ENCODE measurements around the gene TENM4.

TENM4 gene

DNA sequence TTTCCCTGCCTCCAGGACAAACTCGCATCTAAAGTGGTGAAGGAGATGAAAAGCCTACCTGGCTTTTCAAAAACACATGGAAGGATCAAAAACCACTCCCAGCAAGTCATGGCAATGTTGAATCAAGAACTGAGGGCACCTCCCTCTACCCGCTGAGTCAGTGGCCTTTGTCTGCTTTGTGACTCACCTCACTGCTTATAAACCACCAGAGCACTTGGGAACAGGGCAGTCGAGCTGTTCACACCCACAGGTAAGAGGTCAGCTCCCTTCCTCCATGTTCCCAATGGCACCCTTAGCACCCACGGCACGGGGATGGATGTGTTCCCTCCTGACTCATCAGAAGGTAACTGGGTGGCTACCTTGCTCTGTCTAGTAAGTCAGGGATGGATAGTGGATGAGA lies 21.7 kb downstream of the TENM4 start:
- Histone ChIP-seq H3K27me3 (replicated peaks) (no peaks in the 10 kb centered on the region), H3K36me3 (replicated peaks) (no peaks in the 10 kb centered on the region), H3K4me3 (ENCODE audit: low read depth, low read length) (no peak overlapping the region), H3K27ac (no peak overlapping the region)
- in situ Hi-C loops (cut with HindIII; ENCODE audit: low pct_ligation_motif_present, low sequenced_read_pairs) = no loop called here
- peak; percentile 56 for DNase-seq
- TF ChIP-seq, protein P1, sequence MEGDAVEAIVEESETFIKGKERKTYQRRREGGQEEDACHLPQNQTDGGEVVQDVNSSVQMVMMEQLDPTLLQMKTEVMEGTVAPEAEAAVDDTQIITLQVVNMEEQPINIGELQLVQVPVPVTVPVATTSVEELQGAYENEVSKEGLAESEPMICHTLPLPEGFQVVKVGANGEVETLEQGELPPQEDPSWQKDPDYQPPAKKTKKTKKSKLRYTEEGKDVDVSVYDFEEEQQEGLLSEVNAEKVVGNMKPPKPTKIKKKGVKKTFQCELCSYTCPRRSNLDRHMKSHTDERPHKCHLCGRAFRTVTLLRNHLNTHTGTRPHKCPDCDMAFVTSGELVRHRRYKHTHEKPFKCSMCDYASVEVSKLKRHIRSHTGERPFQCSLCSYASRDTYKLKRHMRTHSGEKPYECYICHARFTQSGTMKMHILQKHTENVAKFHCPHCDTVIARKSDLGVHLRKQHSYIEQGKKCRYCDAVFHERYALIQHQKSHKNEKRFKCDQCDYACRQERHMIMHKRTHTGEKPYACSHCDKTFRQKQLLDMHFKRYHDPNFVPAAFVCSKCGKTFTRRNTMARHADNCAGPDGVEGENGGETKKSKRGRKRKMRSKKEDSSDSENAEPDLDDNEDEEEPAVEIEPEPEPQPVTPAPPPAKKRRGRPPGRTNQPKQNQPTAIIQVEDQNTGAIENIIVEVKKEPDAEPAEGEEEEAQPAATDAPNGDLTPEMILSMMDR (IDR thresholded peaks at IDR 0.05; ENCODE audit: low read depth, low read length, missing control alignments) = no peak

DNA sequence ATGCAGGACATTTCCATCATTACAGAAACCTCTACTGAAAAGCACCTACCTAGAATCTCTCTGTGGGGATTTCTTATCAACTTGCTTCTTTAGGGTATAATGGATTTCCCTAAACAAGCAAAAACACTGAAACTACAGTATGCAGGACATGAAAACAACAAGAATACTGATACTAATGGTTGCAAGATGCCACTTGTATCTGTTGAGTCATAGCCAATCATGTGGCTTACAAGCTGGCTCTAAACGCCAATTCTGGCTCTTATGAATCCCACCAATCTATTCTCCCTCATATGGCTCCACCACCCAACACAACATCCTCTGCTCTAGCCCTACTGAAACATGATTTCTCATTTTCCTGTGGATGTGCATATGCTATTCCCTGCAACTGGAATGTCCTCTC lies 22.6 kb downstream of the TENM4 start:
- no peak overlapping the region for H3K27ac ChIP-seq
- DNase-seq = no peak
- in situ Hi-C loops (cut with HindIII; ENCODE audit: low pct_ligation_motif_present, low sequenced_read_pairs) = no loop called here

DNA sequence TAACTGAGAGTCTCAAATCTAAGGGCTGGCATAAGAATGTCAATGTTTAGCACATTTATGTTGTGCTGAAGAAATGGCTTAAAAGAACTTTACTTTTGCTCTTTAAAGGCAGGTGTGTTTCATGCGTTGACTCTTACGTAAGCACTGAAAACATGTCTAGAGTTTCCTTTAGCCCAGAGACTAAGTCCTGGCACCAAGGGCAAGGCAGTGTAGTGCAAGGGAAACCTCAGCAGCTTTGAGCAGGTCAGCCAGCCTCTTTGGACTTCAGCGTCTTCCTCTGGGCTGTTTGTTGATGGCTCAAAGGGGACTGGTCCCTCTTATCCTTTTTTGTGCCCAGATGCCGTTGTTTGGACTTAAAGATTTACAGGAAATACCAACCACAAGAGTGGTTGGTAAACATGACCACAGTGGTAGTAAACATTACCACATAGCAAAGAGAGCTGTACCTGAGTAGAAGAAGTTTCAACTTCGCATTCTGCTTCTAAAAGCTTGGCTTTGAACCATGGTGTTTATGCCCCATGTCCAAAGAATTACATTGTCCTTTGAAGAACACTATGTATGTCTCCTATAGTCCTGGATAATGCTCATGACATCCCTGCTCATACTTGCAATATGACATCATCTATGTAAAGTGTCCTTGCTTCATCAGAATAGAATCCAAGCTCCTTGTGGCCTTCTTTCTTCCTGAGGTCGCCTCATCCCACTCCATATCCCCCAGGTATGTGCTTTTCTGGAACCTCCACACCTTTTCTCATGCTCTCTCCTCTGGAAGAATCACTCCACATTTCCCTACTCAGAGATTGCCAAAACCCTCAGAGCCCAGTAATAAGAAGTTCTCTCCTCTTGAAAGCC lies 23.5 kb downstream of the TENM4 start:
- Histone ChIP-seq H3K27ac (no peak overlapping the region), H3K36me3 (replicated peaks) (no peaks in the 10 kb centered on the region), H3K27me3 (replicated peaks) (no peaks in the 10 kb centered on the region), H3K4me3 (ENCODE audit: low read depth, low read length) (no peak overlapping the region)
- TF ChIP-seq, protein P1 (IDR thresholded peaks at IDR 0.05; ENCODE audit: low read depth, low read length, missing control alignments) = no peak
- DNase-seq = no peak
- in situ Hi-C loops (cut with HindIII; ENCODE audit: low pct_ligation_motif_present, low sequenced_read_pairs) = no loop called here

More for the DNA sequence above, 22.6 kb downstream of the TENM4 start:
- TF ChIP-seq, protein P1 (IDR thresholded peaks at IDR 0.05; ENCODE audit: low read depth, low read length, missing control alignments) = no peak
- H3K27me3 ChIP-seq (replicated peaks) = no peaks in the 10 kb centered on the region
- no peaks in the 10 kb centered on the region for H3K36me3 ChIP-seq (replicated peaks)
- no peak overlapping the region for H3K4me3 ChIP-seq (ENCODE audit: low read depth, low read length)

DNA sequence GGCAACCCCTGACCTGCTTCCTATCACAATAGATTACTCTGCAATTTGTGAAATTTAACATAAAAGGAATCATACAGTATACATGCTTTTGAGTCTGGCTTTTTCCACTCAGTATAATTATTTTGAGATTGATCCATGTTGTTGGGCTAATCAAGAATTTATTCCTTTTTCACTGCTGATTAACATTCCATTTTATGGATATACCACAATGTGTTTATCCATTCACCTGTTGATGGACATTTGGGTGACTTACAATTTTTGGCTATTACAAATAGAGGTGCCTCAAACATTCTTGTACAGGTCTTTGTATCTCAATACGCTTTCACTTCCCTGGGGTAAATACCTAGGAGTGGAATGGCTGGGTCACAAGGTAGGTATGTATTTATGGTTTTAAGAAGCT lies 24.9 kb downstream of the TENM4 start:
- H3K36me3 ChIP-seq (replicated peaks) = no peaks in the 10 kb centered on the region
- in situ Hi-C loops (cut with HindIII; ENCODE audit: low pct_ligation_motif_present, low sequenced_read_pairs) = no loop called here
- H3K27me3 ChIP-seq (replicated peaks) = no peaks in the 10 kb centered on the region
- TF ChIP-seq, protein P1 (IDR thresholded peaks at IDR 0.05; ENCODE audit: low read depth, low read length, missing control alignments) = no peak
- H3K27ac ChIP-seq = no peak overlapping the region
- no peak for DNase-seq
- H3K4me3 ChIP-seq (ENCODE audit: low read depth, low read length) = no peak overlapping the region

DNA sequence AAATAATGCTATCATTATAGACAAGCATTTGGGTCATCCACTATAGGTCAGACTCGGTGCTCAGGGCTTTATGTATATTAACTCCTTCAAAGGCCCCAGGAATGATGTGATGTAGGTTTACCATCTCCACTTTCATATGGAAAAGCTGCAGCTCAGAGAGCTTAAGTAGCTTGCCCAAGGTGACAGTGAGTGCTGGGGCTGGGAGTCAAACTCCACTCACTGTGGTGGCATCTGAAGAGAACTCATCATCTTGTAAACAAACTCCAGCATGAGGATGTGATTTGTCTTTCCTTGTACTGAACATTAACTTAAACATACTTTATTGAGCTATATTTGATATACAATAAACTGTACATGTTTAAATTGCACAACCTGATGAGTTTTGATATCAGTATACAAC lies 25.4 kb downstream of the TENM4 start:
- no peak overlapping the region for H3K27ac ChIP-seq
- in situ Hi-C loops (cut with HindIII; ENCODE audit: low pct_ligation_motif_present, low sequenced_read_pairs) = no loop called here
- TF ChIP-seq, protein P1 (IDR thresholded peaks at IDR 0.05; ENCODE audit: low read depth, low read length, missing control alignments) = no peak
- H3K27me3 ChIP-seq (replicated peaks) = no peaks in the 10 kb centered on the region
- H3K4me3 ChIP-seq (ENCODE audit: low read depth, low read length) = no peak overlapping the region
- H3K36me3 ChIP-seq (replicated peaks) = no peaks in the 10 kb centered on the region
- DNase-seq = no peak

Data from brain microvascular endothelial cell (primary cell).